ENCODE results near the gene CDK14.

GRCh38 chr7:90797596-90797995 is 201.5 kb downstream of the CDK14 start:
- TF ChIP-seq CTCF (IDR thresholded peaks at IDR 0.05) (no peak), POLR2A (IDR thresholded peaks at IDR 0.05) (no peak), EP300 (IDR thresholded peaks at IDR 0.05) (no peak)

Measured in ovary (tissue), 3 donors.